ENCODE measurements around the gene OR9A4.

- TF ChIP-seq GATA2 (IDR thresholded peaks at IDR 0.05; ENCODE audit: low read depth, low read length) (no peak), GATA3 (IDR thresholded peaks at IDR 0.05; ENCODE audit: low read depth, low read length) (no peak)
These were observed 28.6 kb downstream of the OR9A4 start for GRCh38 chr7:141944811-141945210.

All from SH-SY5Y (cell line).